Activated naive CD4-positive, alpha-beta T cell treated with anti-CD3 and anti-CD28 coated beads, Interleukin-2, amount 50 U/mL, for 72 hours (primary cell): ENCODE measurements around the gene HOXA7. TPM values are rescaled to one million over a fixed set of nuclear protein-coding genes. Genes with fewer than 3 reads are reported as not detected.

Source experiments
- ATAC-seq, 2 donors: fragments of 150-1000 bp; cut with Tn5 transposase; 2 replicates each; pipeline ENCODE4 v1.10.0; 2021; ENCODE audit warnings: mild to moderate bottlenecking in 2 of 2, moderate library complexity in 2 of 2
- DNase-seq, 2 donors: peaks; one replicate each; pipeline ENCODE4 v3.0.0; 2021 to 2022; ENCODE audit warnings: low spot score in 2 of 2
- H3K27ac Mint-ChIP-seq, 2 donors: one replicate each; pipeline ENCODE4 v1.8.0; 2022; ENCODE audit warnings: mild to moderate bottlenecking in 2 of 2, mixed read lengths in 2 of 2
- H3K36me3 Mint-ChIP-seq, 2 donors: one replicate each; pipeline ENCODE4 v1.8.0; 2022; ENCODE audit warnings: mixed read lengths in 2 of 2
- H3K9me3 Mint-ChIP-seq, 2 donors: one replicate each; pipeline ENCODE4 v1.8.0; 2022; ENCODE audit warnings: mixed read lengths in 2 of 2
- total RNA-seq, 2 donors: library from RNA; stranded (reverse); gene quantifications; one replicate each; pipeline ENCODE4 v1.2.3, GENCODE V29; 2022

Gene HOXA7
- total RNA-seq, 2 donors from 2014 or later: not detected

DNA sequence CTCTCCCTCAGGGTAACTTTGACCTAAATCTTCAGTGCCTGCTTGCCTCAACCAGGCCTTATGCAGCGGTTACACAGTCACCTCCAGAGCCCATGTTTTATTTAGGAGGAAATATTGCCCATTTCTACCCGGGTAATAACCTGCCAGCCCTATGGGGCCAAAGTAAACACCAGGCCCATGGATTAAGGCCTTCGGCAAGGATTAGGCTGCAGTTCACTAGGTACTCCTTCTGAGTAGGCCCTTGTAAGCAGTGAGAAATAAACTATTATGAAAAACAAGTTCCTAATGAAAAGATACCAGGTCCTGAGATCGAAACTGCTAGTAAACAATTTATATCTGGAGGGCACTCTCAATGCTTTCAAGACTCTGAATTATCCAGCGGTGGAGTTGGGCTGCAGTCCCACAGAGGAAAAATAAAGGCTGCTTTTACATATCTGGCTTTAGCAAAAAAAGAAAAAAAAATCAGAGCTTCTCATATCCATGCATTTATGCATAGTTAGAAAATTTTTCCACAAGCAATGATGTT, 21.4 kb upstream of the HOXA7 start:
- H3K36me3 Mint-ChIP-seq: peaks cover 0 to 4% of the 10 kb centered on the region in 2 donors
- DNase-seq (no peak), ATAC-seq (no peak)
- no peak overlapping the region for H3K27ac Mint-ChIP-seq
- H3K9me3 Mint-ChIP-seq: no peaks in the 10 kb centered on the region

DNA sequence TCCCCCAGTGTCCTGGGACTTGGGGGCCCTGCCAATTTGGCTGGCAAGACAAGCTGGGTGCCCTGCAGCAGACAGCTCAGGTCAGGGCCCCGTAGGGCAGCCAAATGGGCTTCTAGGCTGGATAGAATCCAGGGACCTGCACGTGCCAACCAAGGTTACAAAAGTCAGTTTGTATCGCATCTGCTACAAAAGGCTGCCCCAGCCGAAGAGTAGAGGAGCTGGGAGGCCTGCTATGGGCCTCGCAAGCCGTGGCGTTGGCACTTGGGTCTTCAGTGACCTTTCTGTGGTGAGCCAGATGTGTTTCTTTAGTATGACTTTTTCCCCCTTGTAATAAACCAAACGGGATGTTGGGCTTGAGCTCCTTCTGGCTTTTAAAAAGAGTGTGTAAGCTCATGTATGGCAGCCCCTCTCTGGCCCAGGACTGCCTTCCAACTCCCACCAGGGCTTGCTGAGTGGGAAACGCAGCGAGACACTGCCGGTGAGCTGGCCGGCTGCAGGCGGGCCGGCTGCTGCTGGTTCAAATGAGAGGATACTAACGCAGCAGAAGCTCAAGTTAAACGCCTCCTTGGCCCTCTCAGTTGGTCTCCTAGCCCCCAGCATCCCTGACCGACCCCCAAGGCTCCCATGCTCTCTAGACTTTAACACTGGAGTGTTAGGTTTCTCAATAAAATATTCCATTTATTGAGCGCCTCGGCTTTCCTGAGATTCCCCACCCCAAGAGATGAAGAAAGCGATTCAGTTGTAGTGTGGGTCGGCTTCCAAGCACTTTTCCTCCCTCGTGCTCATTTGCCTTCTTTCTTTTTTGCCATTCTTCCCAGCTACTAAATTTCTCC, 20.7 kb upstream of the HOXA7 start:
- Mint-ChIP-seq H3K36me3 (peaks cover 0 to 7% of the 10 kb centered on the region in 2 donors), H3K9me3 (no peaks in the 10 kb centered on the region), H3K27ac (no peak overlapping the region)
- DNase-seq (peak in 1 of 2 donors; percentile 21), ATAC-seq (no peak)

DNA sequence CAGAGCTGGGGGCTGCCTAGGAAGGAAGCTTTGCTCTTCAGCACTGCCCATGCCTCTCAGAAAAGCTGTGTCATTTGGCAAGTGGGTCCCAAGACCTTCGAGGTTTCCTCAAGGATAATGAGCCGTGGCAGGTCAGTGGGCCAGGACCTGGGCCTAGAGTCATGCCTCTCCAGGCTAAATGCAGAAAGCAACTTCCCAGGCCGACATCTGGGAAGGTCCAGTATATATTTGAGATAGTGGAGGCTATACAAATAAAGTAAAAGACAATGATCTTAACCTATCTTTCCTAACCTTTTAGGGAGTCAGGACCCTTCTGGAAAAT, 20.0 kb upstream of the HOXA7 start:
- Mint-ChIP-seq H3K9me3 (no peaks in the 10 kb centered on the region), H3K27ac (no peak overlapping the region), H3K36me3 (peaks cover 0 to 14% of the 10 kb centered on the region in 2 donors)
- DNase-seq: peak in 1 of 2 donors; percentile 21
- no peak for ATAC-seq

DNA sequence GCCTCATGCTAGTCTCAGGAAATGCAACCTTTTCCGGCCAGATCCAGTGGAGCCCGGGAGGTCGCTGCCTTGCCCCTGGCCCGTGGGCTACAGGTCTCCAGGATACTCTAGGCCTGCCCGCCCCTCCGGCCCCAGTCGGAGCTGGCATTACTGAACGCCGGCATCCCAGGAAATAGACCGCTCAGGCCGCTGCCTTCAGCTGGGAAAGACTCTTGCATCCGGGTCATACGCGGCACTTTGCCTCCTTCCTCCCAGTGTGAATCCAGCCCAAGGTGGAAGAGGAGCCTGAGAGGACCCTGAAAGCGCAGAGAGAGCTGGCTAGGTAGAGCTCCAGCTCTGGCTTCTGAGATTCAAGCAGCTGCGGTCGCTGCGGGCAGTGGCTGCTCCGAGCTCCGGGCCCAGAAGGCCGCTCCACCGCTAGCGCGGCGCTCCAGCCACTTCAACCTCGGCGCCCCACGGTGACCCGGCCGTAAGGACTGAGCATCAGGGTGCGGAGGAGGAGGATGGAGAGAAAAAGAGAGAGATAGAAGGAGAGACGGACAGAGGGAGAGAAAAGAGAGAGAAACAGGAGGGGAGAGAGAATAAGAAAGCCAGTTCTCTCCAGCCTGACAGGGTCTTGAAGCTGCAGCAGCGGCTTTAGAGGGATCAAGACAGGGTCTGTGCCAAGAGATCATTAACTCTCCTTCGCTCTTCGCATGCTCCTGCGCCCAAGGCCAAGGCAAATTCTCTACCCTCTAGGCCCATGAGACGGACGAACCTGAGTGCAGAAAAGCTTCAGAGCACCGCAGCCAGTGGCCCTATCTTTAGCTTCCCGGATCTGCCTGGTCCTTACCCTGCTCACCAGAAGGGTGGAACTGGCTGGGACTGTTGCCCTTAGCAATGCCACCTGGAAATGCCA, 19.4 kb upstream of the HOXA7 start:
- DNase-seq (peak in 1 of 2 donors; percentile 41), ATAC-seq (no peak)
- peaks cover 0 to 16% of the 10 kb centered on the region in 2 donors for H3K36me3 Mint-ChIP-seq
- H3K9me3 Mint-ChIP-seq: no peaks in the 10 kb centered on the region
- H3K27ac Mint-ChIP-seq: no peak overlapping the region

DNA sequence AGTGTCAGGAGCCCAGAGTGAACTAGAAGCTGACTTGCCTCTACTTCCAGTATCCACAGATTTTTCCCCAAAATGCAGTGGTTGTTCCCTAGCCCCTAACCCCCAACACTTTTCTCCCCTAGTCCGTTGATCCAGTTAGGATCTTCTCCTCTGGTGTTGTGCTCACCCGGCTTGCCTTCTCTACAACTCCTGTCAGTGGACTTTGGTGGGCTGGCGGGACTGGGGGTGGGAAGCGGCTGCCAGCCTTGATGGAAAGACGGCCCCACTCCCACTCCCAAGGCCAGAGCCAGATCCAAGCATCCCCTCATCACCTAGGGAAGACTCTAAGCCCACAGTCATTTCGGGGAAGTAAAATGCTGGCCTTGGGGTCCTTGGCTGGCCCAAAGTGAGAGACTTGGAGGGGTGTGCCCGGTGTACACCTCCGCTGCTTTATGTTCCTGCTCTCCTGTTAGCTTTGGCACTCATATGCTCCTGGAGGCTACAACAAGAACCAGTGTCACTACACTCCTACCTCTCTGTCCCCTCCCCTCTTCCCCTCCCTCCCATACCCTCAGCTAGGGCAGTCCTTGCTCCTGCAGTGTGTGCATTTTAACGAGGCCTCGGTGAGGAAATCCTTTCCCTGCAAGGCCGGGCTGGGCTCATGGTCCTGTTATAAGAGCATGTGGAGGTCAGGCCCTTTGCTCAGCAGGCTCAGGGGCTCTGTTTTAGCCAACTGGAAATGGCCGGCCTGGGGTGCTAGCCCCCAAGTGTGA, 18.6 kb upstream of the HOXA7 start:
- Mint-ChIP-seq H3K9me3 (no peaks in the 10 kb centered on the region), H3K27ac (no peak overlapping the region), H3K36me3 (peaks cover 0 to 16% of the 10 kb centered on the region in 2 donors)
- DNase-seq: peak in 1 of 2 donors; percentile 25
- no peak for ATAC-seq

DNA sequence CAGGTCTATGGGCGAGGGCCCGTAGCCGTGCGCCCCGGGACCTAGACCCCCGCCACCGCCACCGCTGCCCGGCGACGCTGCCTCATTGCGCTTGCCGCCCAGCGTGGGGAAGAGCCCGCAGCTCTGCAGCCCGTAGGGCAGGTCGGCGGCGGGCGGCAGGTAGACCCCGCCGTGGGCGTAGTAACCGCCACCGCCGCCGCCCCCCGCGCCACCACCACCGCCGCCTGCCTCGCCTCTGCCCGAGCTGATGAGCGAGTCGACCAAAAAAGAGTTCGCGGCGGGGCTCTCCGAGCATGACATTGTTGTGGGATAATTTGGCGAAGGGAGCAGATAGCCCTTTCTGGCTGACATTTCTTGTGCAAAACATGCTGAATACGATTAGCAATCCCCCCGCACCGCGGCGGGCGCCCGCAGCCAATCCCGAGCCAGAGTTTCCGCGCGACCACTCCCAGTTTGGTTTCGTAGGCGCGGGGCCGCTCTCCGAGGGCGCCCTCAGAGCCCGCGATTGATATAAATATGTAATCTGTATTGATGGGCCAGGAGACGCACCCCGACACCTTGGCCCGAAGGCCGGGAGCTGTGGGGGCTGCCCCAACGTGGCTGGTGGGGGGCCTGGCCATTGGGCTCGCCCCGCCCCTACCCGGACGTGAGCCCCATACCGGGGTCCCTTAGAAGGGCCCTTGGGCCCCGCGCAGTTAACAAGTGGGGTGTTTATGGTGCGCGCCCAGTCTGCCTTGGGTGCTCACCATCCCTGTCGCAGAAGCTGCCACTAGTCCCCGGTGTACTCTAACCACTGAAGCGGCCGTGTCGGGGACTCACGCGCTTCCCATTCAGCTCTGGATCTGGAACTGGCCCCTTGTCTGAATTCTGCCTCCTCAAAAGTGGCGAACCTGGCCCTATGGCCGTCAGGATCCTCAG, 17.7 kb upstream of the HOXA7 start, which contains the start of gene HOXA10:
Gene HOXA10 (minus strand): TSS at position 365 of the 918 bp plus-strand sequence. CDS start 14 bp downstream, at position 351.
- no peak for ATAC-seq
- H3K36me3 Mint-ChIP-seq: peaks cover 0 to 12% of the 10 kb centered on the region in 2 donors
- no peaks in the 10 kb centered on the region for H3K9me3 Mint-ChIP-seq
- DNase-seq: peak in 1 of 2 donors; percentile 50
- no peak within 1 kb of the TSS for H3K27ac Mint-ChIP-seq

DNA sequence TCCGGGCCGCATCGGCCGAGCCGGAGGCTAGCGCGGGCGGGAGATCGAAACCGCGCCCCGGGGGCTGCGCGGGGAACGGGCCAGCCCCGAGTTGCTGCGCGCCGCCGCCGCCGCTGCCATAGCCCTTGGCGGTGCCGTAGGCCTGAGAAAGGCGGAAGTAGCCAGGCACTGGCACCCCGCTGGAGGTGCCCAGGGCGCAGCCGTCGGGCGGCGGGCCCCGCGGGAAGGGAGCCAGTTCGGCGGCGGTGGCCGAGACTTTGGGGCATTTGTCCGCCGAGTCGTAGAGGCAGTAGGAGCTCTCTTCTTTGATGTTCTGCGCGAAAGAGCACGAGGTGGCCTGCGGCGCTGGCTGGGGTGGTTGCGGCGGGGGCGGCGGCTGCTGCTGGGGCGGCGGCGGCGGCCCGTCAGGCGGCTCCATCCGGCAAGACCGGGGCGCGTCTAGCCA, 17.1 kb upstream of the HOXA7 start:
- Mint-ChIP-seq H3K36me3 (peaks cover 0 to 17% of the 10 kb centered on the region in 2 donors), H3K9me3 (no peaks in the 10 kb centered on the region), H3K27ac (no peak overlapping the region)
- ATAC-seq: peak; percentile 59 to 62
- DNase-seq: peak in 1 of 2 donors; percentile 52

DNA sequence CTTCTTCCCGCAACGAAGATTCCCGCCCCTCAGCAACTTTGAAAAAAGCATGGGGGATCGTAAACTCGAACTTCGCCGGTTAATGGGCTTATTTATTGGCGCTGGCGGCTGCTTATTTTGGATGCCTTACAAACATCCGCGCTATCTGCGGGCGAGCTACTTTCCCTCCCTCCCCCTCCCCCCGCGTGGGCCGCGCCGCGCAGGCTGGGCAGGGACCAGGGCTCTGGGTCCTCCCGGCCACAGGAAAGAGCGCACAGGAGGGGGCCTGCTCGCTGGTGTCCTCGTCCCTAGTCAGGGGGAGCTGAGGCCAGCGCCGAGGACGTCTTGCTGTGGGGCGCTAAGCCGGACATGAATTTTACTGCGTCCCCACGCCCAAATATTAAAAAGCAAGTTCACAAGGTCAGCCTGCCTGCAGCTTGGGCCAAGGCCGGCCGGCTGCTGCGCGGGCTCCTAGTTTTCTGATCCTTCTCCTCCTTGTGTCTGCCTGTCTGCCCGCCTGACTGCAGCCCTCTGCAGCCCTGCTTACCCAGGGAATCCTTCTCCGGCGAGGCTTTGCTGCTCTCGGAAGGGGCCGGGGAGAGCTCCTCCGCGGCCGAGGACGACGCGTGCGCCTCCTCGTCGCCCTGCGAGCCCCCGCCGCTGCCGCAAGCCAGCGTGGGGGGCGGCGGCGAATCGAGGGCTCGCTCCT, 16.5 kb upstream of the HOXA7 start:
- DNase-seq: peak in 1 of 2 donors; percentile 50

DNA sequence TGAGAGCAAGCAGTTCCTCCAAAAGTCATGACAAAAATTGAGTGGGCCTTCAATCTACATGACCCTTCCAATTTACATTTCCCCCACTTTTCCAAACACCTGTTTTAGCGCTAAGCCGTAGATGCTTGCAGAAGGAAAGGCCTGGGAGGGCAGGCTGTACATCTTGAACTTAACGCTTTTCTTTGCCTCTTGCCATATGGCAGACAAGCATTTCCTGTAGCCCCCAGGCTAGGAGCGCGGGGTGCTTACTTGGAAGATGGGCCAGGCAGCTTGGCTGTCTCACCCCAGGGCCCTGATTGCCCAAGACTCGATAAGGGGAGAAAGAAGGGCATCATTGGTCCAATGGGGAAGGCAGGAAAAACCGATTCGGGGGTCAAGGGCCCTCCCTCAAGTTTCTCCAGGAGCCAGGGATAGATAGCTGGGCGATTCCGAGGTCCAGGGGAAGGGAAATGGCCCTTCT, 15.9 kb upstream of the HOXA7 start:
- ATAC-seq (no peak), DNase-seq (peak in 1 of 2 donors; percentile 6)
- Mint-ChIP-seq H3K36me3 (peaks cover 0 to 19% of the 10 kb centered on the region in 2 donors), H3K27ac (peak overlapping the region in 1 of 2 donors; percentile 94), H3K9me3 (no peaks in the 10 kb centered on the region)

More for the DNA sequence above, 16.5 kb upstream of the HOXA7 start:
- Mint-ChIP-seq H3K27ac (no peak overlapping the region), H3K9me3 (no peaks in the 10 kb centered on the region), H3K36me3 (peaks cover 0 to 19% of the 10 kb centered on the region in 2 donors)
- ATAC-seq: peak; percentile 17 to 33

DNA sequence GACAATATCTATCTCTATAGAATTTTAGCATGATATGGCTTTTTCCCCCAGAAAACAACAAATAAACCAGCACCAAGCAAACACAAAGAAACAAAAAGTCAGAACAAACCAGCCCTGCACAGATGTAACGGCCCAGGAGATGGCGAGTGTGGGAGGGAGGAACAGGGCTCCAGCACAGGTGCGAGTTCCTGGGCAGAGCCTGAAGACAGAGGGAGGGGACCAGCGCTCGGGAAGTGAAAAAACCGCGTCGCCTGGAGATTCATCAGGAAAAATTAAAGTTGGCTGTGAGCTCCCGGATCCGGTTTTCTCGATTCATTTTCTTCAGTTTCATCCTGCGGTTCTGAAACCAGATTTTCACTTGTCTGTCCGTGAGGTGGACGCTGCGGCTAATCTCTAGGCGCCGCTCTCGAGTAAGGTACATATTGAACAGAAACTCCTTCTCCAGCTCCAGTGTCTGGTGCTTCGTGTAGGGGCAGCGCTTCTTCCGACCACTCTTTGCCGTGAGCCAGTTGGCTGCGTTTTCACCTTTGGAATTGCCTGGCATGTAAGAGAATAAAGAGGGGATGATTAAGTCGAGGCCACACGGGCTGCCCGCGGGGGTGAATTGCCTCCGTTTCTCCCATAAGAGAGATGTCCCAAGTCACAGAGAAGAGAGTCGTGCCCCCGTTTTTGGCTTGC, 15.3 kb upstream of the HOXA7 start:
- ATAC-seq: no peak
- Mint-ChIP-seq H3K27ac (peak overlapping the region in 1 of 2 donors; percentile 94), H3K36me3 (peaks cover 0 to 19% of the 10 kb centered on the region in 2 donors), H3K9me3 (no peaks in the 10 kb centered on the region)
- DNase-seq: no peak

DNA sequence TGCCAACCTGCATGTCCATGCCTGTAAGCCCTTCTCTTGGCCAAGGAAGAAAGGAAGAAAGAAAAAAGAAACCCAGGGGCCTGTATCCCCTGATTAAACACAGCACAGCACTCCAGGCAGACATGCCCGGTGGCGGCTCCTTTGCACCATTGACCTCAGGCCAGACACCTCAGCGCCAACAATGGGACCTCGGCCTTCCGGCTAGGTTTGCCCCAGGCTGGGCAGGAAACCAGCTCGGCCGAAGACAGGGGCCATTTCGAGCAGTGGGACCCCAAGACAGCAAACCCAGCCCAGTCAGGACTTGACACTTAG, 14.8 kb upstream of the HOXA7 start:
- DNase-seq: no peak
- peaks cover 0 to 19% of the 10 kb centered on the region in 2 donors for H3K36me3 Mint-ChIP-seq
- peak overlapping the region in 1 of 2 donors; percentile 36 for H3K27ac Mint-ChIP-seq
- ATAC-seq: no peak
- H3K9me3 Mint-ChIP-seq: no peaks in the 10 kb centered on the region

DNA sequence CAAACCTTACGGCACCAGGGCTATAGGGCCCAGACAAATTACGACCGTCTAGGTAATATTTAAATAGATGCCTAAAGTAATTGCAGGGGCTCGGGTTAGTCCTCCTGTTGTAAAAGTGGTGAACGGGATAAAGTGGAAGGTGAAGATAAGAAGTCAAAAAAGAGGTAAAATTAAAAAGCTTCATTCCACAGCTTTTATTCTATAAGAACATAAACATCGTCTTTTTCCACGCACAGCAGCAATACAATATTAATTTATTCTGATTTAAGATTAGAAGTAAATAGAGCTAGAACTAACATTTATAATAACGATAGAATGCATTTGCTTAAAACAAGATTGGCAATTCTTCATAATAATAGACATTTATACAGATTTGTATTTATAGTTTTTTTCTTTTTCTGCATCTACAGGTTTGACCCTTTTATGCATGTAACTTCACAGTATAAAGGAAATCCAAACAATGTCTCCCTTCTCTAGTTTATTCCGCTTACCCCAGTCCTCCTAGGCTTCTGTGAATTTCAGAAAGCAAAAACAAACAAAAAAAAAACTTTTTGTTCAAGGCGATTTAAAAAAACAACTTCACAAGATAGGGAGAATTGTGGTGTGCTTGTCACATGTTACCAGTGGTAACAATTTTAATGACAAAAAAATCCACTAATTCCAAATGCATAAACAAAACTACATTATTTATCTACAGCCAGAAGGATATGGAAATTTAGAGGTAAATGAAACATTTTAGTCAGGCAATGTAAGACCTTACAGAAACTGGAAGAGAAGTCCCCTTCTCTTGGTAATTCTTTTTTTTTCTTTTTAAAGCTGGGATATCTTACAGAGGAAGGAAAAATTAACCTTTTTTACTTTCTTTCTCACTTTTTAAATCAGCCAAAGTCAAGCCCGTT, 14.2 kb upstream of the HOXA7 start:
- H3K36me3 Mint-ChIP-seq: peaks cover 0 to 19% of the 10 kb centered on the region in 2 donors

DNA sequence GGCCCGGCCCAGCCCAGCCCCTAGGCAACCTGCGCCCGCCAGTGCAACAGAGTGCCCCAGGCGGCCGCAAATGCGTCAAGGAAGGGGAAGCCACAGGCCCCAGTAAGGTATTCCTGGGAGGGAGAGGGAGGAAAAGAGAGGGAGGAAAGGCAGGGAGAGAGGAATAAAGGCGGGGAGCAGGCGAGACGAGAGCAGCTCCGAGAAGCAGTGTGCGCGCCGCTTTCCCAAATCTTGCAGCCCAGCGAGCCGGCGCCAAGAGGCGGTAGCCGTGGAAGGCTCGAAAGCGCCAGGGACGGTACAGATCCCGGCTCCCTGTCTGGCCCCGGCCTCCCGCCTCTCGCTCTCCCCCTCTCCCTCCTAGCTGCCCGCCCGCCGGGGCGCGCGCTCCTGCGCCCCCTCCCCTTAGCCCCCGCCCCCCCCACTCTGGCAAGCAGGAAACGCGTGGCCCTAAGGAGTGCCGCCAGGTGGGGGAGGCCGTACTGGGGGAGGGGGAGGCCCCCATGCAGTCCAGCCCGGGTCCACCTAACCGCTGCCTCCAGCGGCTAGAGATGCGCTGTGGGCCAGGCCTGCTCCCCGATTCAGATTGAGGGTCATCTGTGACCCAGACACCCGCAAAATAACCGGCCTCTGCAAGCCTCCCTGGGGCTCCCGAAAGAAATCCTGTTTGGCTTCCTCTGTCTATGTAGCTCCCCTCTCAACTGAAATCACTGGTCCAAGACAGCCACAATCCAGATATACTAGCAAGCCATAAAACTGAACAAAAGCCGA, 13.4 kb upstream of the HOXA7 start:
- DNase-seq (no peak), ATAC-seq (no peak)
- H3K9me3 Mint-ChIP-seq: no peaks in the 10 kb centered on the region
- H3K36me3 Mint-ChIP-seq: peaks cover 0 to 19% of the 10 kb centered on the region in 2 donors
- no peak overlapping the region for H3K27ac Mint-ChIP-seq

More for the DNA sequence above, 14.2 kb upstream of the HOXA7 start:
- DNase-seq (no peak), ATAC-seq (no peak)
- Mint-ChIP-seq H3K27ac (peak overlapping the region in 1 of 2 donors; percentile 36), H3K9me3 (no peaks in the 10 kb centered on the region)
